Hypothalamus (tissue), 51 donors: Measurements from ENCODE around the gene SLC7A4.
"Not testable (repeated sequence)": the region's sequence is repeated elsewhere in the genome, so short reads cannot be mapped to it uniquely, and the experiment has no call there.

Experiments
- DNase-seq, 51 donors: peaks; one replicate each; lab custom pipeline; 2025; lab: John Stamatoyannopoulos, UW

Gene SLC7A4

GRCh38 chr22:21025763-21026755, 6.3 kb downstream of the SLC7A4 start:
- DNase-seq: no peak

GRCh38 chr22:21025266-21025665, 7.1 kb downstream of the SLC7A4 start:
- no peak for DNase-seq

- DNase-seq: no peak
Observed at GRCh38 chr22:21022955-21023614, 9.3 kb downstream of the SLC7A4 start.

- DNase-seq: no peak
Observed at GRCh38 chr22:21022507-21022906, 9.9 kb downstream of the SLC7A4 start.

GRCh38 chr22:21020802-21021429, 11.4 kb downstream of the SLC7A4 start:
- DNase-seq: no peak

- no peak for DNase-seq
Observed at GRCh38 chr22:21018314-21018713, 14.0 kb downstream of the SLC7A4 start.

GRCh38 chr22:21016644-21017420, 15.5 kb downstream of the SLC7A4 start:
- DNase-seq: no peak

GRCh38 chr22:21015466-21016006, 16.8 kb downstream of the SLC7A4 start:
- no peak for DNase-seq

- DNase-seq: peak in 16 of 51 donors; percentile 11 to 52 (median 34)
Observed at GRCh38 chr22:21014726-21015465, 17.5 kb downstream of the SLC7A4 start, which contains the start of gene P2RX6. P2RX6 (plus strand) TSS chr22:21015165; CDS start chr22:21015175, 10 bp downstream.

- peak; percentile 10 to 93 (median 80) for DNase-seq
Observed at GRCh38 chr22:21014202-21014725, 18.1 kb downstream of the SLC7A4 start.

- DNase-seq: no peak
Observed at GRCh38 chr22:21013657-21014201, 18.6 kb downstream of the SLC7A4 start.

GRCh38 chr22:21012446-21013407, 19.6 kb downstream of the SLC7A4 start:
- DNase-seq: no peak

GRCh38 chr22:21010426-21011113, 21.8 kb downstream of the SLC7A4 start:
- no peak for DNase-seq

GRCh38 chr22:21009638-21010425, 22.5 kb downstream of the SLC7A4 start:
- no peak for DNase-seq

GRCh38 chr22:21009208-21009607, 23.2 kb downstream of the SLC7A4 start:
- DNase-seq: not testable (repeated sequence)

GRCh38 chr22:21003782-21004181, 28.6 kb downstream of the SLC7A4 start:
- DNase-seq: no peak
